Measurements from ENCODE around the gene ARFGEF3.

The ARFGEF3 gene

GRCh38 chr6:138370631-138371451 lies 209.1 kb downstream of the ARFGEF3 start:
- no peak for FAIRE-seq

- FAIRE-seq: no peak
These were observed 209.6 kb downstream of the ARFGEF3 start for GRCh38 chr6:138371452-138371711.

GRCh38 chr6:138371720-138372119 lies 210.0 kb downstream of the ARFGEF3 start:
- FAIRE-seq: no peak

GRCh38 chr6:138372711-138373463 lies 211.1 kb downstream of the ARFGEF3 start:
- no peak for FAIRE-seq

GRCh38 chr6:138374230-138374629 lies 212.5 kb downstream of the ARFGEF3 start:
- no peak for FAIRE-seq

GRCh38 chr6:138374815-138375214 lies 213.1 kb downstream of the ARFGEF3 start:
- no peak for FAIRE-seq

- FAIRE-seq: no peak
These were observed 215.3 kb downstream of the ARFGEF3 start for GRCh38 chr6:138377042-138377441.

- FAIRE-seq: no peak
These were observed 216.1 kb downstream of the ARFGEF3 start, which contains the start of gene SMIM28 for GRCh38 chr6:138377844-138378243. SMIM28 (plus strand) TSS chr6:138377905; CDS start chr6:138378073, 168 bp downstream.

- no peak for FAIRE-seq
These were observed 216.7 kb downstream of the ARFGEF3 start for GRCh38 chr6:138378463-138378862.

GRCh38 chr6:138382498-138383265 lies 220.9 kb downstream of the ARFGEF3 start:
- no peak for FAIRE-seq

GRCh38 chr6:138383776-138384175 lies 222.0 kb downstream of the ARFGEF3 start:
- no peak for FAIRE-seq

GRCh38 chr6:138386897-138387296 lies 225.2 kb downstream of the ARFGEF3 start:
- no peak for FAIRE-seq

GRCh38 chr6:138387577-138388368 lies 226.0 kb downstream of the ARFGEF3 start:
- FAIRE-seq: no peak

GRCh38 chr6:138389551-138389950 lies 227.8 kb downstream of the ARFGEF3 start:
- no peak for FAIRE-seq
